Mucosa of rectum (tissue), 2 donors: ENCODE data around the gene CP.
A peak's percentile ranks its signal among the peaks of the same experiment; 100 is the strongest.
"Not testable (repeated sequence)": the region's sequence is repeated elsewhere in the genome, so short reads cannot be mapped to it uniquely, and the experiment has no call there.

ENCODE experiments used
- H3K27ac ChIP-seq, 2 donors: one replicate each; pipeline ENCODE4 v1.7.0; 2013; ENCODE audit warnings: inconsistent platforms in 2 of 2, low read depth in 2 of 2, low read length in 2 of 2
- H3K27me3 ChIP-seq, 2 donors: one replicate each; pipeline ENCODE4 v1.7.0; 2013; ENCODE audit warnings: low read length in 2 of 2; ENCODE audit not compliant: control insufficient read depth in 2 of 2, insufficient read depth in 2 of 2
- H3K36me3 ChIP-seq, 2 donors: one replicate each; pipeline ENCODE4 v1.7.0; 2013; ENCODE audit warnings: low read length in 2 of 2; ENCODE audit not compliant: control insufficient read depth in 2 of 2, insufficient read depth in 2 of 2
- H3K4me1 ChIP-seq, 2 donors: one replicate each; pipeline ENCODE4 v1.7.0; 2013; ENCODE audit warnings: low read length in 2 of 2, mild to moderate bottlenecking in 1 of 2; ENCODE audit not compliant: control insufficient read depth in 2 of 2, insufficient read depth in 2 of 2
- H3K4me3 ChIP-seq, 2 donors: one replicate each; pipeline ENCODE4 v1.7.0; 2013; ENCODE audit warnings: low read length in 2 of 2
- H3K9ac ChIP-seq, 2 donors: one replicate each; pipeline ENCODE4 v1.7.0; 2013; ENCODE audit warnings: low read length in 2 of 2, low read depth in 1 of 2, mild to moderate bottlenecking in 1 of 2
- H3K9me3 ChIP-seq, 2 donors: one replicate each; pipeline ENCODE4 v1.7.0; 2013; ENCODE audit warnings: low read length in 2 of 2; ENCODE audit not compliant: control insufficient read depth in 2 of 2
- donor health status: healthy.
- donor health status: Normal muscosa, but diverticular disease.

Gene CP

GRCh38 chr3:149231871-149232270 is 10.2 kb upstream of the CP start:
- Histone ChIP-seq H3K4me1 (peaks cover 3% of the 10 kb centered on the region in 2 donors), H3K4me3 (no peak overlapping the region), H3K36me3 (no peaks in the 10 kb centered on the region), H3K27ac (no peak overlapping the region), H3K27me3 (no peaks in the 10 kb centered on the region), H3K9ac (no peak overlapping the region), H3K9me3 (no peaks in the 10 kb centered on the region)

GRCh38 chr3:149227591-149228268 is 6.1 kb upstream of the CP start:
- H3K4me1 ChIP-seq, result peaks cover 3 to 9% of the 10 kb centered on the region in 2 donors
- H3K27ac ChIP-seq, result no peak overlapping the region
- H3K27me3 ChIP-seq, result no peaks in the 10 kb centered on the region
- no peak overlapping the region for H3K4me3 ChIP-seq
- H3K9ac ChIP-seq, result no peak overlapping the region
- H3K36me3 ChIP-seq, result no peaks in the 10 kb centered on the region
- H3K9me3 ChIP-seq, result no peaks in the 10 kb centered on the region

GRCh38 chr3:149226776-149227175 is 5.1 kb upstream of the CP start:
- Histone ChIP-seq H3K9me3 (no peaks in the 10 kb centered on the region), H3K4me1 (peaks cover 3 to 9% of the 10 kb centered on the region in 2 donors), H3K9ac (no peak overlapping the region), H3K27me3 (no peaks in the 10 kb centered on the region), H3K36me3 (no peaks in the 10 kb centered on the region), H3K27ac (no peak overlapping the region), H3K4me3 (no peak overlapping the region)

GRCh38 chr3:149224736-149225594 is 3.3 kb upstream of the CP start:
- H3K9ac ChIP-seq, result peak overlapping the region in 1 of 2 donors; percentile 8
- H3K27me3 ChIP-seq, result no peaks in the 10 kb centered on the region
- no peaks in the 10 kb centered on the region for H3K9me3 ChIP-seq
- H3K4me1 ChIP-seq, result peaks cover 0 to 9% of the 10 kb centered on the region in 2 donors
- H3K27ac ChIP-seq, result peak overlapping the region in 1 of 2 donors; percentile 11
- peak overlapping the region; percentile 62 to 63 for H3K4me3 ChIP-seq
- no peaks in the 10 kb centered on the region for H3K36me3 ChIP-seq

- no peak overlapping the region for H3K4me3 ChIP-seq
- no peak overlapping the region for H3K27ac ChIP-seq
- H3K9ac ChIP-seq, result no peak overlapping the region
- no peaks in the 10 kb centered on the region for H3K9me3 ChIP-seq
- H3K4me1 ChIP-seq, result peaks cover 0 to 9% of the 10 kb centered on the region in 2 donors
- H3K27me3 ChIP-seq, result no peaks in the 10 kb centered on the region
- no peaks in the 10 kb centered on the region for H3K36me3 ChIP-seq
Observed at GRCh38 chr3:149223461-149223820, 1.8 kb upstream of the CP start.

GRCh38 chr3:149219380-149220121 is 2.1 kb downstream of the CP start:
- H3K4me1 ChIP-seq, result peaks cover 0 to 11% of the 10 kb centered on the region in 2 donors
- H3K9me3 ChIP-seq, H3K9ac ChIP-seq, H3K36me3 ChIP-seq, H3K4me3 ChIP-seq, H3K27ac ChIP-seq, H3K27me3 ChIP-seq: not testable (repeated sequence)

- Histone ChIP-seq H3K9ac (no peak overlapping the region), H3K9me3 (no peaks in the 10 kb centered on the region), H3K4me1 (peaks cover 0 to 11% of the 10 kb centered on the region in 2 donors), H3K27me3 (no peaks in the 10 kb centered on the region), H3K36me3 (no peaks in the 10 kb centered on the region), H3K27ac (no peak overlapping the region), H3K4me3 (no peak overlapping the region)
Observed at GRCh38 chr3:149217347-149217746, 4.3 kb downstream of the CP start.

- Histone ChIP-seq H3K4me1 (peaks cover 0 to 11% of the 10 kb centered on the region in 2 donors), H3K4me3 (no peak overlapping the region), H3K9me3 (no peaks in the 10 kb centered on the region), H3K27ac (peak overlapping the region in 1 of 2 donors; percentile 22), H3K9ac (no peak overlapping the region), H3K36me3 (no peaks in the 10 kb centered on the region), H3K27me3 (no peaks in the 10 kb centered on the region)
Observed at GRCh38 chr3:149216193-149216869, 5.3 kb downstream of the CP start.

- H3K36me3 ChIP-seq, result no peaks in the 10 kb centered on the region
- H3K27me3 ChIP-seq, result no peaks in the 10 kb centered on the region
- no peak overlapping the region for H3K9ac ChIP-seq
- no peak overlapping the region for H3K4me3 ChIP-seq
- peaks cover 0 to 11% of the 10 kb centered on the region in 2 donors for H3K4me1 ChIP-seq
- no peaks in the 10 kb centered on the region for H3K9me3 ChIP-seq
- no peak overlapping the region for H3K27ac ChIP-seq
Observed at GRCh38 chr3:149215515-149215914, 6.1 kb downstream of the CP start.
